GM12872 (cell line): ENCODE data around the gene PRSS16.

ENCODE experiments used
- TF ChIP-seq, protein P1 (sequence below): IDR thresholded peaks from 3 replicates; pipeline ENCODE4 v1.5.1; 2011; ENCODE audit warnings: low read depth, mild to moderate bottlenecking, low read length, moderate library complexity; ENCODE audit not compliant: insufficient read depth

PRSS16 gene

GRCh38 chr6:27281569-27281968 is 34.1 kb downstream of the PRSS16 start:
- TF ChIP-seq, protein P1, sequence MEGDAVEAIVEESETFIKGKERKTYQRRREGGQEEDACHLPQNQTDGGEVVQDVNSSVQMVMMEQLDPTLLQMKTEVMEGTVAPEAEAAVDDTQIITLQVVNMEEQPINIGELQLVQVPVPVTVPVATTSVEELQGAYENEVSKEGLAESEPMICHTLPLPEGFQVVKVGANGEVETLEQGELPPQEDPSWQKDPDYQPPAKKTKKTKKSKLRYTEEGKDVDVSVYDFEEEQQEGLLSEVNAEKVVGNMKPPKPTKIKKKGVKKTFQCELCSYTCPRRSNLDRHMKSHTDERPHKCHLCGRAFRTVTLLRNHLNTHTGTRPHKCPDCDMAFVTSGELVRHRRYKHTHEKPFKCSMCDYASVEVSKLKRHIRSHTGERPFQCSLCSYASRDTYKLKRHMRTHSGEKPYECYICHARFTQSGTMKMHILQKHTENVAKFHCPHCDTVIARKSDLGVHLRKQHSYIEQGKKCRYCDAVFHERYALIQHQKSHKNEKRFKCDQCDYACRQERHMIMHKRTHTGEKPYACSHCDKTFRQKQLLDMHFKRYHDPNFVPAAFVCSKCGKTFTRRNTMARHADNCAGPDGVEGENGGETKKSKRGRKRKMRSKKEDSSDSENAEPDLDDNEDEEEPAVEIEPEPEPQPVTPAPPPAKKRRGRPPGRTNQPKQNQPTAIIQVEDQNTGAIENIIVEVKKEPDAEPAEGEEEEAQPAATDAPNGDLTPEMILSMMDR, result no peak

DNA sequence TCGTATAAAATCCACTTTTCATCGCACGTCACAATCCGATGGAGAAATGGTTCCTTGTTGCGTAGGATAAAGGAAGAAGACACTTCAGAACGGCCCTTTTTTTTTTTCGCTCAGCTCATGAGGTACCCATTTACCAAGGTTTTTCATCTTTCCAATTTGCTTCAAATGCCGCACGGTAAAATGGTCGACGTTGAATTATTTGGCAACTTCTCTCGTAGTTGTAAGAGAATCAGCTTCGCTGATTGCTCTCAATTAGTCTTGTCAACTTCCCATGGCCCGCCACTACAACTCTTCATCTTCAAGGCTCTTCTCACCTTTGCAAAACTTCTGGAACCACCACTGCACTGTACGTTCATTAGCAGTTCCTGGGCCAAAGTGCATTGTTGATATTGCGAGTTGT is 35.8 kb downstream of the PRSS16 start:
- TF ChIP-seq, protein P1, result no peak

GRCh38 chr6:27286141-27286540 is 38.6 kb downstream of the PRSS16 start:
- TF ChIP-seq, protein P1, result no peak

DNA sequence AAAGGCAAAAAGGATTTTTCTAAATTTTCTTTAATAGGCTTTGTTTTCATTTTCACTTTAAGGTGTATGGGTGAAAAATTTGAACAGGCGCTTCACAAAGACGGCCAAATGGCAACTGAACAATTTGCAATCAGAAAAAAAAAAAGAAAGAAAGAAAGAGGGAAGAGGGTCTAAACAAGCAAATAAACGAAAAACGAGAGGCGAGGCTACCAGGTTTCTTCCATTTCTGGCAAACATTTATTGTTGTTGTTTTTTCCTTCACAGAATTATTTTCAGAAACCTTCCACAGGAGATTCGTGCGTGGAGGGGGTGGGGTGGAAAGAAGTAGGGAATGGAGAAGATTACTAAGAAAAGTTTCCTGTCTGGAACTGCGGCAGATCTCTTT is 40.2 kb downstream of the PRSS16 start:
- TF ChIP-seq, protein P1, result no peak

DNA sequence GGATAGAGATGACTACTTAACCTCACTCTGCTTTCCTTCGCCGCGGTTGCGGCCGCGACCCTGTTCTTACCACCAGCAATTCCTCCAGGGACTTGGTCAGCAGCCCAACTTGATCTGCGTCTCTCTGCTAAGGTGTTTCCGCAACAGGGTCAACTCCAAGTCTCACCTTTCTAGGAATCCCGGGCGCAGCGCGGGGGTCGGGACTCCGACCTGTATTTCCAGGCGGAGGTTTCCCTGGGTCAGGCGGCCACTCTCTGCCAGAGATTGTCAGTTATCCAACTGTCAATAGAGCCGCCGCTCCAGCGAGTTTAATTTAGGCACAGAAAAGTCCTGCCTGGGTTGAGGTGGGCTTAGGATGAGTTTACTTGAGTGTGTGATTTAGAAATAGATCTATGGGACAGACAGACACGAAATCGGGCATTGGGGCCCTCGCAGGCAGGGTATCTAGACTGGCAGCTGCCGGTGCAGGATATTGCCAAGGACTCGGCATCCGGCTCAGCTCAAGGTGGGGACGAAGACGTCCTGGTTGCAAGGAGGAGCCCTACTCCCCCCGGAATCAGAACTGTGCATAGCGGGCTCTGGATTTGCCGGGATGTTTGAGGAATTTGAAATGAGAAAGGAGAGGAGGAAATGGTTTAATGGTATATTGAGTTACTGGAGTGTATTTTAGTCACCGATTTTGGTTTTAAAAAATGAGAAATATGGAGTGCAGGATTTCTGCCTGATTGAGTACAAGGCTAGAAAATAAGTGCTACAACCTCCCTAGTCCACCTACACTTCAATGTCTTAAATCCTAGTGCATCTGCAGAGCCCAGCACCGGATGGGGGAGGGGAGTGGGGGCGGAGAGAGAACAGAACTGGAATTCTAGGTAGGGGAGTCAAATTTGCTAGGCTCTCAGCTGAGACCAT is 40.9 kb downstream of the PRSS16 start:
- TF ChIP-seq, protein P1, result no peak

DNA sequence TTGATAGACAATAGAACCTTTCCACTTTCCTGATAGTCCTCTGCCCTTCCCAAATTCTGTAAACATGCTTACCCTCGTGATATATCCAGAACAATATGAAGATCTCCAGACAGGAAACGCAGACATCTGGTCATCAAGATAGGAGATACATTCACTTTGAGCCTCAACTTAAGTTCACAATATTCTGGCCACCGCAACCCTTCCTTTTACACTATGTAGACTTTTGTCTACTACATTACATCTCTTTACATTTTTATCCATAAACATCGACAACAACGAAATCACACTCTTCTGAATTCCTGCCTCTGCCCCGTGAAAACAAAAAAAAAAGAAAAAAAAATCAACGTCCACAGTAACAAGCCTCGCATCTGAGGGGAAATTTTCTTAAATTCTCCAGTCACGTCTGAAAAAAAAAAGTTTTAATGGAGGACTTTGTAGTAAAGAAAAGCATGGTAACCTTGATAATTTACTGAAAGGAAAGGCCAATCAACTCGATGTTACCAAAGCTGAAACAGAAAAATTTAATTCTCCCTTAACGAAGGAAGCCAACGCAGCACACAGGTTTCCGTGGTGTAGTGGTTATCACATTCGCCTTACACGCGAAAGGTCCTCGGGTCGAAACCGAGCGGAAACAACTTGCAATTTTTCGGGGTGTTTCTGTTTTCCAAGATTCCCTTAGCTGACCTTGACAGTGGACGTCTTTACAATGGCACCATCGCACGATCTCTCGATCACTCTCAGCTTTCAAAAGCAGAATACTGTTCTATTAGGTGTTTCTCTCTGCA is 42.8 kb downstream of the PRSS16 start:
- TF ChIP-seq, protein P1, result no peak

GRCh38 chr6:27290850-27291208 is 43.3 kb downstream of the PRSS16 start:
- TF ChIP-seq, protein P1, result no peak
